Activated CD8-positive, alpha-beta T cell treated with anti-CD3 and anti-CD28 coated beads, Interleukin-2, amount 10 ng/mL, durations not matched to agents 7 days and 5 days (primary cell): ENCODE results near the gene MAGED1. TPM values are rescaled to one million over a fixed set of nuclear protein-coding genes. Genes with fewer than 3 reads are reported as not detected.
"Not testable (repeated sequence)": the region's sequence is repeated elsewhere in the genome, so short reads cannot be mapped to it uniquely, and the experiment has no call there.

Source experiments
- ATAC-seq: fragments of 150-1000 bp; cut with Tn5 transposase; one replicate; pipeline ENCODE4 v1.10.0; 2021; ENCODE audit warnings: moderate library complexity
- CTCF ChIA-PET: fragments of 350-600 bp; sonication (Branson Sonifier 250); formaldehyde crosslinking; loops from one replicate; lab custom pipeline; 2021; ENCODE audit warnings: antibody characterized with exemption; lab: Charles Lee
- POLR2A ChIA-PET: fragments of 350-600 bp; sonication (Branson Sonifier 250); formaldehyde crosslinking; loops from one replicate; lab custom pipeline; 2021; ENCODE audit warnings: antibody characterized with exemption; lab: Charles Lee
- DNase-seq: peaks from one replicate; pipeline ENCODE4 v3.0.0-alpha.2; 2020
- H3K27ac Mint-ChIP-seq: one replicate; pipeline ENCODE4 v1.8.0; 2021; ENCODE audit warnings: mild to moderate bottlenecking, mixed read lengths
- H3K27me3 Mint-ChIP-seq: one replicate; pipeline ENCODE4 v1.8.0; 2021; ENCODE audit warnings: low read depth, mixed read lengths
- H3K36me3 Mint-ChIP-seq: one replicate; pipeline ENCODE4 v1.8.0; 2021; ENCODE audit warnings: low read depth, mixed read lengths
- H3K4me1 Mint-ChIP-seq: one replicate; pipeline ENCODE4 v1.8.0; 2021; ENCODE audit warnings: low read depth, mixed read lengths
- H3K4me3 Mint-ChIP-seq: one replicate; pipeline ENCODE4 v1.8.0; 2021; ENCODE audit warnings: mild to moderate bottlenecking, mixed read lengths
- H3K9me3 Mint-ChIP-seq: one replicate; pipeline ENCODE4 v1.8.0; 2022; ENCODE audit warnings: mixed read lengths; ENCODE audit not compliant: insufficient read depth
- total RNA-seq, 2 experiments: library from RNA; stranded (reverse); gene quantifications; one replicate each; pipeline ENCODE4 v1.2.3, GENCODE V29; 2021

The MAGED1 gene
- total RNA-seq, 2 experiments from 2014 or later, result 42.6 to 45.0 TPM

GRCh38 chrX:51905152-51905551 lies 11.7 kb downstream of the MAGED1 start:
- ATAC-seq, H3K4me1 Mint-ChIP-seq, H3K27me3 Mint-ChIP-seq, POLR2A ChIA-PET, DNase-seq, CTCF ChIA-PET, H3K9me3 Mint-ChIP-seq, H3K4me3 Mint-ChIP-seq, H3K27ac Mint-ChIP-seq: not testable (repeated sequence)
- peaks cover 18% of the 10 kb centered on the region for H3K36me3 Mint-ChIP-seq

GRCh38 chrX:51905711-51906110 lies 12.3 kb downstream of the MAGED1 start:
- ATAC-seq, result no peak
- CTCF ChIA-PET, result no interaction called here
- H3K9me3 Mint-ChIP-seq, result no peaks in the 10 kb centered on the region

GRCh38 chrX:51917604-51918003 lies 24.2 kb downstream of the MAGED1 start:
- H3K4me1 Mint-ChIP-seq, result peaks cover 12% of the 10 kb centered on the region
- POLR2A ChIA-PET, result no interaction called here
- H3K4me3 Mint-ChIP-seq, result no peak overlapping the region
- DNase-seq (no peak), ATAC-seq (no peak)
- peaks cover 3% of the 10 kb centered on the region for H3K9me3 Mint-ChIP-seq
- H3K27ac Mint-ChIP-seq, result peak overlapping the region; percentile 66
- no peaks in the 10 kb centered on the region for H3K36me3 Mint-ChIP-seq
- peaks cover 5% of the 10 kb centered on the region for H3K27me3 Mint-ChIP-seq
- CTCF ChIA-PET, result no interaction called here

More at GRCh38 chrX:51905711-51906110, 12.3 kb downstream of the MAGED1 start:
- Mint-ChIP-seq H3K36me3 (peaks cover 17% of the 10 kb centered on the region), H3K4me1 (peaks cover 6% of the 10 kb centered on the region), H3K4me3 (no peak overlapping the region), H3K27me3 (peaks cover 2% of the 10 kb centered on the region), H3K27ac (no peak overlapping the region)
- no peak for DNase-seq
- POLR2A ChIA-PET, result no interaction called here

GRCh38 chrX:51922561-51922960 lies 29.1 kb downstream of the MAGED1 start:
- POLR2A ChIA-PET, result no interaction called here
- Mint-ChIP-seq H3K27ac (no peak overlapping the region), H3K36me3 (no peaks in the 10 kb centered on the region), H3K9me3 (no peaks in the 10 kb centered on the region), H3K4me1 (peaks cover 7% of the 10 kb centered on the region), H3K27me3 (peaks cover 5% of the 10 kb centered on the region), H3K4me3 (no peak overlapping the region)
- no peak for DNase-seq
- CTCF ChIA-PET, result no interaction called here
- no peak for ATAC-seq

- ChIA-PET POLR2A (no interaction called here), CTCF (no interaction called here)
- DNase-seq (no peak), ATAC-seq (no peak)
- Mint-ChIP-seq H3K27me3 (peaks cover 2% of the 10 kb centered on the region), H3K9me3 (no peaks in the 10 kb centered on the region), H3K36me3 (no peaks in the 10 kb centered on the region), H3K4me1 (no peaks in the 10 kb centered on the region), H3K27ac (no peak overlapping the region), H3K4me3 (no peak overlapping the region)
Observed at GRCh38 chrX:51931566-51932150, 38.2 kb downstream of the MAGED1 start.

Other genes with a start within 250 kb of the MAGED1 start
- gene CENPVL2, start 210.8 kb upstream of the MAGED1 start, total RNA-seq, result not detected
- gene CENPVL1, start 183.1 kb upstream of the MAGED1 start, total RNA-seq, result not detected
- gene GSPT2, start 150.2 kb upstream of the MAGED1 start, total RNA-seq, result 10 to 100 TPM; 11.9 to 13.3 TPM
- 1 to 10 TPM in 1 of 2 experiments, under 1 TPM in 1; 0.47 to 3.1 TPM for gene MAGED4B, start 175.6 kb downstream of the MAGED1 start, total RNA-seq